ENCODE data around the gene SND1. TPM values are rescaled to one million over a fixed set of nuclear protein-coding genes. Genes with fewer than 3 reads are reported as not detected.

Gene SND1
- total and polyA plus RNA-seq, 2 donors (not counting 1 experiment from before 2014, with no cell fraction given), result 137 to 174 TPM

GRCh38 chr7:127848241-127848640 lies 196.2 kb downstream of the SND1 start:
- Histone ChIP-seq H3K79me2 (ENCODE audit: control insufficient read depth, insufficient read depth, low read length) (no peaks in the 10 kb centered on the region), H3K4me3 (replicated peaks in 1 of 4; ENCODE audit: control extremely low read depth in 1 of 4, insufficient read depth in 1 of 4, low read depth in 3 of 4, low read length in 4 of 4) (no peak overlapping the region), H3K4me2 (ENCODE audit: extremely low read depth, insufficient read depth, low read length) (no peak overlapping the region), H3K27ac (ENCODE audit: insufficient read depth, low read length) (no peak overlapping the region), H3K27me3 (ENCODE audit: control insufficient read depth, insufficient read depth, low read length) (no peaks in the 10 kb centered on the region), H4K20me1 (ENCODE audit: control insufficient read depth, extremely low read depth, insufficient read depth, low read length) (no peaks in the 10 kb centered on the region), H3K4me1 (ENCODE audit: control insufficient read depth, extremely low read depth, insufficient read depth, low read length) (no peaks in the 10 kb centered on the region), H3K9me3 (ENCODE audit: control insufficient read depth, insufficient read depth, low read depth, low read length) (no peaks in the 10 kb centered on the region), H3K36me3 (ENCODE audit: control insufficient read depth, insufficient read depth, low read length) (no peaks in the 10 kb centered on the region), H2AFZ (ENCODE audit: low read length) (no peak overlapping the region), H3K9ac (ENCODE audit: insufficient read depth, low read length) (no peak overlapping the region)
- DNase-seq (ENCODE audit: low read depth in 2 of 2), result no peak
- TF ChIP-seq EZH2 (IDR thresholded peaks at IDR 0.05; ENCODE audit: low read length, missing control alignments), result no peak
- TF ChIP-seq CTCF (conservative IDR thresholded peaks at IDR 0.05 in 1 of 2, IDR thresholded peaks at IDR 0.05 in 1 of 2; ENCODE audit: low read depth in 1 of 2, low read length in 2 of 2), result no peak

GRCh38 chr7:127850195-127850594 lies 198.2 kb downstream of the SND1 start:
- Histone ChIP-seq H3K27me3 (ENCODE audit: control insufficient read depth, insufficient read depth, low read length) (no peaks in the 10 kb centered on the region), H3K4me3 (replicated peaks in 1 of 4; ENCODE audit: control extremely low read depth in 1 of 4, insufficient read depth in 1 of 4, low read depth in 3 of 4, low read length in 4 of 4) (no peak overlapping the region), H3K9ac (ENCODE audit: insufficient read depth, low read length) (no peak overlapping the region), H4K20me1 (ENCODE audit: control insufficient read depth, extremely low read depth, insufficient read depth, low read length) (no peaks in the 10 kb centered on the region), H3K79me2 (ENCODE audit: control insufficient read depth, insufficient read depth, low read length) (no peaks in the 10 kb centered on the region), H3K4me1 (ENCODE audit: control insufficient read depth, extremely low read depth, insufficient read depth, low read length) (no peaks in the 10 kb centered on the region), H3K27ac (ENCODE audit: insufficient read depth, low read length) (no peak overlapping the region), H3K36me3 (ENCODE audit: control insufficient read depth, insufficient read depth, low read length) (no peaks in the 10 kb centered on the region), H2AFZ (ENCODE audit: low read length) (no peak overlapping the region), H3K4me2 (ENCODE audit: extremely low read depth, insufficient read depth, low read length) (no peak overlapping the region), H3K9me3 (ENCODE audit: control insufficient read depth, insufficient read depth, low read depth, low read length) (no peaks in the 10 kb centered on the region)
- TF ChIP-seq CTCF (conservative IDR thresholded peaks at IDR 0.05 in 1 of 2, IDR thresholded peaks at IDR 0.05 in 1 of 2; ENCODE audit: low read depth in 1 of 2, low read length in 2 of 2) (no peak), EZH2 (IDR thresholded peaks at IDR 0.05; ENCODE audit: low read length, missing control alignments) (no peak)
- DNase-seq (ENCODE audit: low read depth in 2 of 2), result peak in 1 of 2 donors; percentile 69

- H3K79me2 ChIP-seq (ENCODE audit: control insufficient read depth, insufficient read depth, low read length), result no peaks in the 10 kb centered on the region
- no peak overlapping the region for H3K4me3 ChIP-seq (replicated peaks in 1 of 4; ENCODE audit: control extremely low read depth in 1 of 4, insufficient read depth in 1 of 4, low read depth in 3 of 4, low read length in 4 of 4)
- no peak overlapping the region for H3K9ac ChIP-seq (ENCODE audit: insufficient read depth, low read length)
- TF ChIP-seq EZH2 (IDR thresholded peaks at IDR 0.05; ENCODE audit: low read length, missing control alignments), result no peak
- no peak for TF ChIP-seq CTCF (conservative IDR thresholded peaks at IDR 0.05 in 1 of 2, IDR thresholded peaks at IDR 0.05 in 1 of 2; ENCODE audit: low read depth in 1 of 2, low read length in 2 of 2)
- H4K20me1 ChIP-seq (ENCODE audit: control insufficient read depth, extremely low read depth, insufficient read depth, low read length), result no peaks in the 10 kb centered on the region
- no peaks in the 10 kb centered on the region for H3K36me3 ChIP-seq (ENCODE audit: control insufficient read depth, insufficient read depth, low read length)
- H3K27ac ChIP-seq (ENCODE audit: insufficient read depth, low read length), result no peak overlapping the region
- no peaks in the 10 kb centered on the region for H3K4me1 ChIP-seq (ENCODE audit: control insufficient read depth, extremely low read depth, insufficient read depth, low read length)
- no peaks in the 10 kb centered on the region for H3K9me3 ChIP-seq (ENCODE audit: control insufficient read depth, insufficient read depth, low read depth, low read length)
- H3K4me2 ChIP-seq (ENCODE audit: extremely low read depth, insufficient read depth, low read length), result no peak overlapping the region
- H3K27me3 ChIP-seq (ENCODE audit: control insufficient read depth, insufficient read depth, low read length), result no peaks in the 10 kb centered on the region
- no peak for DNase-seq (ENCODE audit: low read depth in 2 of 2)
- H2AFZ ChIP-seq (ENCODE audit: low read length), result no peak overlapping the region
Measured at GRCh38 chr7:127854383-127854782, 202.4 kb downstream of the SND1 start.
